ENCODE measurements around the gene SLC15A2. TPM values are rescaled to one million over a fixed set of nuclear protein-coding genes. Genes with fewer than 3 reads are reported as not detected.

The SLC15A2 gene
- total and polyA plus RNA-seq, 9 of the 15 experiments (the other 6 are each of a cell fraction or from before 2014, with no cell fraction given): 0.05 to 0.53 (median 0.25) TPM; not detected in 1

GRCh38 chr3:121918779-121919483 lies 24.7 kb downstream of the SLC15A2 start (continued):
- TF ChIP-seq JUN (IDR thresholded peaks at IDR 0.05; ENCODE audit: borderline replicate concordance, low read depth, low read length): no peak
- TF ChIP-seq JUN (CRISPR knock-in tag; IDR thresholded peaks at IDR 0.05; ENCODE audit: borderline replicate concordance): no peak
- no peak for TF ChIP-seq MXI1 (IDR thresholded peaks at IDR 0.05; ENCODE audit: low read depth, low read length)
- TF ChIP-seq ZNF133 (CRISPR knock-in tag; IDR thresholded peaks at IDR 0.05): no peak
- TF ChIP-seq ZNF121 (CRISPR knock-in tag; conservative IDR thresholded peaks at IDR 0.05): no peak
- peak; percentile 77 for TF ChIP-seq NFIC (IDR thresholded peaks at IDR 0.05)
- TF ChIP-seq SMAD2 (IDR thresholded peaks at IDR 0.05; ENCODE audit: low read depth, low read length): no peak
- TF ChIP-seq IFI16 (CRISPR knock-in tag; IDR thresholded peaks at IDR 0.05): no peak
- TF ChIP-seq GTF2E2 (tag; IDR thresholded peaks at IDR 0.05): no peak
- no peak for TF ChIP-seq CAMTA2 (CRISPR knock-in tag; conservative IDR thresholded peaks at IDR 0.05)
- TF ChIP-seq RBM39 (optimal IDR thresholded peaks at IDR 0.05; ENCODE audit: low read depth, low read length): no peak
- TF ChIP-seq FOXJ2 (tag; IDR thresholded peaks at IDR 0.05): no peak
- no peak for TF ChIP-seq ZNF318 (IDR thresholded peaks at IDR 0.05; ENCODE audit: borderline replicate concordance in 1 of 2, low read depth in 1 of 2)
- no peak for TF ChIP-seq NCOA1 (IDR thresholded peaks at IDR 0.05; ENCODE audit: low read depth)
- TF ChIP-seq GABPA (tag; conservative IDR thresholded peaks at IDR 0.05; ENCODE audit: low read depth): peak; percentile 60
- TF ChIP-seq ZMIZ1 (IDR thresholded peaks at IDR 0.05; ENCODE audit: low read depth in 2 of 2, low read length in 2 of 2): no peak
- no peak for TF ChIP-seq KLF6 (CRISPR knock-in tag; IDR thresholded peaks at IDR 0.05; ENCODE audit: borderline replicate concordance)
- TF ChIP-seq ZFPM2 (CRISPR knock-in tag; IDR thresholded peaks at IDR 0.05): no peak

Measured in K562 (cell line).